Measurements from ENCODE around the gene TXNDC5. TPM values are rescaled to one million over a fixed set of nuclear protein-coding genes. Genes with fewer than 3 reads are reported as not detected.

The TXNDC5 gene
- total RNA-seq, 2 experiments from 2014 or later: 49.3 to 51.0 TPM

- H3K27ac Mint-ChIP-seq: no peak overlapping the region
- no peak for TF ChIP-seq CTCF (IDR thresholded peaks at IDR 0.05)
- H3K9me3 Mint-ChIP-seq: no peaks in the 10 kb centered on the region
- no peak overlapping the region for H3K4me3 Mint-ChIP-seq
- H3K36me3 Mint-ChIP-seq (ENCODE audit: low read depth): peaks cover 5% of the 10 kb centered on the region
- ChIA-PET POLR2A (interaction anchor here (1.0 to 1.2 kb wide), 2 partner anchors 50 to 524 kb away, joined by 3 read pairs; partner anchors contain the start of genes CAGE1 and RIOK1), CTCF (no interaction called here)
- DNase-seq (no peak), ATAC-seq (no peak)
- H3K27me3 Mint-ChIP-seq: peaks cover 4% of the 10 kb centered on the region
- intact Hi-C loops (cut with micrococcal nuclease): no loop called here
- H3K4me1 Mint-ChIP-seq (ENCODE audit: low read depth): peaks cover 8% of the 10 kb centered on the region
Observed at GRCh38 chr6:7912736-7913517, 2.3 kb upstream of the TXNDC5 start.

- peaks cover 14% of the 10 kb centered on the region for H3K4me1 Mint-ChIP-seq (ENCODE audit: low read depth)
- no peak overlapping the region for H3K27ac Mint-ChIP-seq
- no peaks in the 10 kb centered on the region for H3K9me3 Mint-ChIP-seq
- ChIA-PET POLR2A (interaction anchor here (1.0 to 1.2 kb wide), 2 partner anchors 51 to 523 kb away, joined by 3 read pairs; partner anchors contain the start of genes CAGE1 and RIOK1), CTCF (no interaction called here)
- H3K4me3 Mint-ChIP-seq: no peak overlapping the region
- DNase-seq (no peak), ATAC-seq (no peak)
- H3K36me3 Mint-ChIP-seq (ENCODE audit: low read depth): peaks cover 8% of the 10 kb centered on the region
- intact Hi-C loops (cut with micrococcal nuclease): no loop called here
- no peak for TF ChIP-seq CTCF (IDR thresholded peaks at IDR 0.05)
- H3K27me3 Mint-ChIP-seq: peaks cover 4% of the 10 kb centered on the region
Observed at GRCh38 chr6:7912024-7912423, 1.4 kb upstream of the TXNDC5 start.

GRCh38 chr6:7911345-7911725, 747 bp upstream of the TXNDC5 start:
- ChIA-PET CTCF (no interaction called here), POLR2A (no interaction called here)
- intact Hi-C loops (cut with micrococcal nuclease): no loop called here
- H3K27ac Mint-ChIP-seq: no peak overlapping the region
- peaks cover 8% of the 10 kb centered on the region for H3K36me3 Mint-ChIP-seq (ENCODE audit: low read depth)
- H3K4me3 Mint-ChIP-seq: no peak overlapping the region
- no peak for TF ChIP-seq CTCF (IDR thresholded peaks at IDR 0.05)
- ATAC-seq (no peak), DNase-seq (no peak)
- peaks cover 4% of the 10 kb centered on the region for H3K27me3 Mint-ChIP-seq
- H3K4me1 Mint-ChIP-seq (ENCODE audit: low read depth): peaks cover 14% of the 10 kb centered on the region
- H3K9me3 Mint-ChIP-seq: no peaks in the 10 kb centered on the region

GRCh38 chr6:7910298-7910653, 312 bp downstream of the TXNDC5 start:
- ChIA-PET CTCF (no interaction called here), POLR2A (interaction anchor here (2.5 kb wide), 1 partner anchor 153 kb away, joined by 8 read pairs; no protein-coding TSS in a partner anchor)
- intact Hi-C loops (cut with micrococcal nuclease): no loop called here
- no peak overlapping the region for H3K27ac Mint-ChIP-seq
- no peaks in the 10 kb centered on the region for H3K9me3 Mint-ChIP-seq
- no peak for TF ChIP-seq CTCF (IDR thresholded peaks at IDR 0.05)
- peaks cover 8% of the 10 kb centered on the region for H3K36me3 Mint-ChIP-seq (ENCODE audit: low read depth)
- peaks cover 14% of the 10 kb centered on the region for H3K4me1 Mint-ChIP-seq (ENCODE audit: low read depth)
- H3K4me3 Mint-ChIP-seq: no peak overlapping the region
- DNase-seq (peak; percentile 32), ATAC-seq (peak; percentile 31)
- no peaks in the 10 kb centered on the region for H3K27me3 Mint-ChIP-seq

All from activated CD8-positive, alpha-beta T cell treated with anti-CD3 and anti-CD28 coated beads for 36 hours (primary cell).